ENCODE results near the gene PLEKHN1. TPM values are rescaled to one million over a fixed set of nuclear protein-coding genes. Genes with fewer than 3 reads are reported as not detected.
"Not testable (repeated sequence)": the region's sequence is repeated elsewhere in the genome, so short reads cannot be mapped to it uniquely, and the experiment has no call there.

Gene PLEKHN1
- total RNA-seq, 2 experiments from 2014 or later = 1.1 to 1.4 TPM

- Mint-ChIP-seq H3K4me3 (peak overlapping the region; percentile 72), H3K4me1 (peaks cover 15% of the 10 kb centered on the region), H3K27me3 (peaks cover 21% of the 10 kb centered on the region), H3K36me3 (ENCODE audit: low read depth) (peaks cover 1% of the 10 kb centered on the region), H3K27ac (peak overlapping the region; percentile 90), H3K9me3 (ENCODE audit: low read depth) (no peaks in the 10 kb centered on the region)
- intact Hi-C loops (cut with DNase I, micrococcal nuclease) = loop anchor here in 1 of 2 experiments (1.0 kb wide), 1 partner anchor 42 kb away; the partner anchor contains the start of gene NOC2L
- DNase-seq (no peak), ATAC-seq (no peak)
- POLR2A ChIA-PET = no interaction called here
- CTCF ChIA-PET = interaction anchor here (1.0 to 3.1 kb wide), 8 partner anchors 9 to 304 kb away, joined by 3 to 20 read pairs (median 5); partner anchors contain the start of gene ISG15
Measured at GRCh38 chr1:1001057-1001783, 34.9 kb downstream of the PLEKHN1 start.

GRCh38 chr1:1003618-1004419, 37.5 kb downstream of the PLEKHN1 start:
- Mint-ChIP-seq H3K4me1 (peaks cover 13% of the 10 kb centered on the region), H3K27me3 (peaks cover 19% of the 10 kb centered on the region), H3K9me3 (ENCODE audit: low read depth) (no peaks in the 10 kb centered on the region), H3K27ac (no peak overlapping the region), H3K36me3 (ENCODE audit: low read depth) (peaks cover 1% of the 10 kb centered on the region), H3K4me3 (no peak overlapping the region)
- intact Hi-C loops (cut with DNase I, micrococcal nuclease) = no loop called here
- ATAC-seq (no peak), DNase-seq (no peak)
- ChIA-PET POLR2A (no interaction called here), CTCF (interaction anchor here (3.0 to 3.1 kb wide), 3 partner anchors 10 to 15 kb away, joined by 8 to 20 read pairs (median 14); partner anchors contain the start of gene ISG15)

- Mint-ChIP-seq H3K4me3 (no peak overlapping the region), H3K36me3 (ENCODE audit: low read depth) (peaks cover 1% of the 10 kb centered on the region), H3K9me3 (ENCODE audit: low read depth) (no peaks in the 10 kb centered on the region), H3K27ac (no peak overlapping the region), H3K4me1 (peaks cover 15% of the 10 kb centered on the region), H3K27me3 (peaks cover 21% of the 10 kb centered on the region)
- ATAC-seq = no peak
- POLR2A ChIA-PET = no interaction called here
- CTCF ChIA-PET = no interaction called here
- intact Hi-C loops (cut with DNase I, micrococcal nuclease) = no loop called here
- no peak for DNase-seq
Measured at GRCh38 chr1:1004420-1004779, 38.1 kb downstream of the PLEKHN1 start.

- H3K27ac Mint-ChIP-seq = no peak overlapping the region
- CTCF ChIA-PET = interaction anchor here (0.9 kb wide), 1 partner anchor 21 kb away, joined by 4 read pairs; no protein-coding TSS in a partner anchor
- no peak for ATAC-seq
Measured at GRCh38 chr1:1004780-1005697, 38.8 kb downstream of the PLEKHN1 start.

GRCh38 chr1:1005774-1006304, 39.6 kb downstream of the PLEKHN1 start:
- peaks cover 12% of the 10 kb centered on the region for H3K4me1 Mint-ChIP-seq
- intact Hi-C loops (cut with DNase I, micrococcal nuclease) = no loop called here
- POLR2A ChIA-PET = no interaction called here

More at GRCh38 chr1:1004780-1005697, 38.8 kb downstream of the PLEKHN1 start:
- DNase-seq = no peak
- Mint-ChIP-seq H3K4me1 (peaks cover 15% of the 10 kb centered on the region), H3K4me3 (no peak overlapping the region), H3K27me3 (peaks cover 21% of the 10 kb centered on the region), H3K9me3 (ENCODE audit: low read depth) (no peaks in the 10 kb centered on the region), H3K36me3 (ENCODE audit: low read depth) (peaks cover 1% of the 10 kb centered on the region)
- POLR2A ChIA-PET = no interaction called here
- intact Hi-C loops (cut with DNase I, micrococcal nuclease) = no loop called here

GRCh38 chr1:1006305-1007159, 40.2 kb downstream of the PLEKHN1 start:
- intact Hi-C loops (cut with DNase I, micrococcal nuclease) = no loop called here
- POLR2A ChIA-PET = no interaction called here
- H3K9me3 Mint-ChIP-seq (ENCODE audit: low read depth) = no peaks in the 10 kb centered on the region
- no peak overlapping the region for H3K27ac Mint-ChIP-seq
- peaks cover 19% of the 10 kb centered on the region for H3K27me3 Mint-ChIP-seq
- CTCF ChIA-PET = interaction anchor here (0.6 to 1.3 kb wide), 4 partner anchors 13 to 94 kb away, joined by 3 to 5 read pairs (median 4); no protein-coding TSS in a partner anchor
- no peaks in the 10 kb centered on the region for H3K36me3 Mint-ChIP-seq (ENCODE audit: low read depth)
- no peak for ATAC-seq
- H3K4me1 Mint-ChIP-seq = peaks cover 12% of the 10 kb centered on the region
- no peak for DNase-seq
- no peak overlapping the region for H3K4me3 Mint-ChIP-seq

More at GRCh38 chr1:1005774-1006304, 39.6 kb downstream of the PLEKHN1 start:
- DNase-seq (no peak), ATAC-seq (no peak)
- Mint-ChIP-seq H3K9me3 (ENCODE audit: low read depth) (no peaks in the 10 kb centered on the region), H3K36me3 (ENCODE audit: low read depth) (no peaks in the 10 kb centered on the region), H3K27me3 (peaks cover 19% of the 10 kb centered on the region), H3K4me3 (no peak overlapping the region), H3K27ac (no peak overlapping the region)
- CTCF ChIA-PET = interaction anchor here (0.9 to 1.3 kb wide), 3 partner anchors 13 to 42 kb away, joined by 4 to 5 read pairs (median 4); no protein-coding TSS in a partner anchor

- POLR2A ChIA-PET; H3K27me3 Mint-ChIP-seq; ATAC-seq; H3K27ac Mint-ChIP-seq; DNase-seq; intact Hi-C loops (cut with DNase I, micrococcal nuclease); H3K9me3 Mint-ChIP-seq (ENCODE audit: low read depth); H3K36me3 Mint-ChIP-seq (ENCODE audit: low read depth); H3K4me3 Mint-ChIP-seq: not testable (repeated sequence)
- H3K4me1 Mint-ChIP-seq = peaks cover 24% of the 10 kb centered on the region
- CTCF ChIA-PET = interaction anchor here (1.5 kb wide), 1 partner anchor 26 kb away, joined by 3 read pairs; no protein-coding TSS in a partner anchor
Measured at GRCh38 chr1:1010131-1010530, 43.8 kb downstream of the PLEKHN1 start.

- ATAC-seq (no peak), DNase-seq (no peak)
- Mint-ChIP-seq H3K27ac (no peak overlapping the region), H3K4me3 (no peak overlapping the region), H3K27me3 (peaks cover 2% of the 10 kb centered on the region), H3K4me1 (peaks cover 21% of the 10 kb centered on the region), H3K36me3 (ENCODE audit: low read depth) (no peaks in the 10 kb centered on the region), H3K9me3 (ENCODE audit: low read depth) (no peaks in the 10 kb centered on the region)
- CTCF ChIA-PET = interaction anchor here (0.9 to 1.5 kb wide), 2 partner anchors 9 to 27 kb away, joined by 3 read pairs; no protein-coding TSS in a partner anchor
- POLR2A ChIA-PET = no interaction called here
- intact Hi-C loops (cut with DNase I, micrococcal nuclease) = no loop called here
Measured at GRCh38 chr1:1011396-1011949, 45.2 kb downstream of the PLEKHN1 start.

GRCh38 chr1:1012736-1013104, 46.4 kb downstream of the PLEKHN1 start:
- DNase-seq, POLR2A ChIA-PET: not testable (repeated sequence)
- intact Hi-C loops (cut with DNase I, micrococcal nuclease) = loop anchor here in 1 of 2 experiments (1.0 to 2.0 kb wide), 3 partner anchors 12 to 52 kb away; partner anchors contain the start of gene HES4

More at GRCh38 chr1:1012736-1013104, 46.4 kb downstream of the PLEKHN1 start:
- not testable (repeated sequence) for H3K9me3 Mint-ChIP-seq (ENCODE audit: low read depth); H3K27me3 Mint-ChIP-seq; H3K36me3 Mint-ChIP-seq (ENCODE audit: low read depth); ATAC-seq
- Mint-ChIP-seq H3K27ac (peak overlapping the region; percentile 80), H3K4me3 (peak overlapping the region; percentile 74), H3K4me1 (peaks cover 27% of the 10 kb centered on the region)
- CTCF ChIA-PET = interaction anchor here (2.2 kb wide), 1 partner anchor 10 kb away, joined by 14 read pairs; no protein-coding TSS in a partner anchor

Measured in activated CD4-positive, alpha-beta T cell treated with anti-CD3 and anti-CD28 coated beads for 36 hours (primary cell).